ENCODE data around the gene HORMAD2.

Gene HORMAD2

DNA sequence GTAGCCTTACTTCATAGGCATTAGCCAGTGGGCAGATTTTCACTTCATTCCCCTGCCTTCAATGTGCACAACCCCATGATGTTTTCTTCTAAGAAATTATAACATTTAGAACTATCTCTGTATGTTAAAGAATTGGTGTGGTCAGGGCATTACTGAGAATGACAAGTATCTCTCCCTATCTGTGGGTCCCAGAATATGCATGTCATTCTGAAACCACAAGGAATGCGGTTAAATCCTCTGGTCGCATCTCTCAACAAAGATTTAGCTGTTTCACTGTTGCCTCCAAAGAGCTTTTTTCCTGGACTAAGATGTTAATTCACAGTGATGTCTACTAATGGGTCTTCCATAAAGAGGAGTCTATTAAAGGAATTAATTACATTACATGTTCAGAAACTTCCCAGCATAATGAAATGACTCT, 103.6 kb downstream of the HORMAD2 start:
- no peak for TF ChIP-seq USF1 (IDR thresholded peaks at IDR 0.05)
- TF ChIP-seq, protein P1, sequence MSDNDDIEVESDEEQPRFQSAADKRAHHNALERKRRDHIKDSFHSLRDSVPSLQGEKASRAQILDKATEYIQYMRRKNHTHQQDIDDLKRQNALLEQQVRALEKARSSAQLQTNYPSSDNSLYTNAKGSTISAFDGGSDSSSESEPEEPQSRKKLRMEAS (IDR thresholded peaks at IDR 0.05), result no peak
- TF ChIP-seq ZBTB7A (IDR thresholded peaks at IDR 0.05; ENCODE audit: low read depth), result no peak
- no peak for TF ChIP-seq CEBPB (IDR thresholded peaks at IDR 0.05)
- no peak for TF ChIP-seq TCF12 (IDR thresholded peaks at IDR 0.05; ENCODE audit: low read depth)
- TF ChIP-seq EP300 (IDR thresholded peaks at IDR 0.05; ENCODE audit: borderline replicate concordance), result no peak
- no peak for TF ChIP-seq TAF1 (IDR thresholded peaks at IDR 0.05; ENCODE audit: low read depth)
- no peak for TF ChIP-seq EGR1 (IDR thresholded peaks at IDR 0.05)
- no peak for TF ChIP-seq REST (IDR thresholded peaks at IDR 0.05; ENCODE audit: low read depth)
- TF ChIP-seq TEAD4 (IDR thresholded peaks at IDR 0.05), result no peak
- TF ChIP-seq CREB1 (IDR thresholded peaks at IDR 0.05; ENCODE audit: low read depth), result no peak
- TF ChIP-seq YY1 (IDR thresholded peaks at IDR 0.05; ENCODE audit: low read depth), result no peak
- no peak for TF ChIP-seq NFIC (IDR thresholded peaks at IDR 0.05)
- no peak for TF ChIP-seq FOXM1 (IDR thresholded peaks at IDR 0.05; ENCODE audit: borderline replicate concordance, low read depth)
- no peak for TF ChIP-seq RAD21 (IDR thresholded peaks at IDR 0.05; ENCODE audit: low read depth)

DNA sequence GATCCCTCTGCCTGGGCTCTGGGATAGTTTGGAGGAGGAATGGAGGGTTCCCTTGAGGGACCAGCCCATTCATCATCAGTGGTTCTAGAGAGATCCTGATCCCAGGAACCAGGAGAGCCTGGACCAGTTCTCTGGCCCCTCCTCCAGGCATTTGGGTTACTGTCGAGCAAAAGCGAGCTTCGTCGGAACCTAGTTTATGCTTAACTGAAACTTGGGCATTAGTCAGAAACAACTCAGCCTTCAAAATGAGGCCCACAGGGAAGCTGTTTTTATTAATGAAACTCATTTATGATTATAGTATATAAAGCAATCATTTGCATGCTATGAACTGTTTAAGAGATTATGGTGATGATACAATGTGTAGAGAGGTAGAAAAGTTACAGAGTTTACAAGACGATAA, 104.9 kb downstream of the HORMAD2 start:
- TF ChIP-seq USF1 (IDR thresholded peaks at IDR 0.05) (no peak), TCF12 (IDR thresholded peaks at IDR 0.05; ENCODE audit: low read depth) (no peak), NFIC (IDR thresholded peaks at IDR 0.05) (no peak), YY1 (IDR thresholded peaks at IDR 0.05; ENCODE audit: low read depth) (no peak), CEBPB (IDR thresholded peaks at IDR 0.05) (no peak), TAF1 (IDR thresholded peaks at IDR 0.05; ENCODE audit: low read depth) (no peak), ZBTB7A (IDR thresholded peaks at IDR 0.05; ENCODE audit: low read depth) (no peak), CREB1 (IDR thresholded peaks at IDR 0.05; ENCODE audit: low read depth) (no peak), TEAD4 (IDR thresholded peaks at IDR 0.05) (no peak), EGR1 (IDR thresholded peaks at IDR 0.05) (no peak), FOXM1 (IDR thresholded peaks at IDR 0.05; ENCODE audit: borderline replicate concordance, low read depth) (no peak), RAD21 (IDR thresholded peaks at IDR 0.05; ENCODE audit: low read depth) (no peak), EP300 (IDR thresholded peaks at IDR 0.05; ENCODE audit: borderline replicate concordance) (no peak)
- TF ChIP-seq, protein P1 (IDR thresholded peaks at IDR 0.05), result no peak

DNA sequence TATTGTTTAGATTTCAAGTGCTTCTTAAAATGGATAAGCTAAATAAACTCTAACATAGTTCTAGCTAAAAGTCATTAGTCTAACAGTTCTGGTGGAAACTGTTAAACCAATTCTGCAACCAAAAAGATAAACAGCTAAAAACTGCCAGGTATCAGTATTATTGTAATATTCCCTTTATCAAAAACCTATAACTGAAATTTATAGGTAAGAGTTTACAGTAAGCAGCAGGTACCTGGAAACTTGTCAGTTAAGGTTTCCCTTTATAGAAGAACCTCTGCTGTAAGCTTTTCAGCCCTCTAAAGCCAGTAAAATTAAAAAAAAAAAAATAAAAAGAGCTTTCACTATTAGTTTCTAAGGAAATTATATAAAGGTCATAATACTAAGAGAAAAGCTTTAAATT, 105.3 kb downstream of the HORMAD2 start:
- TF ChIP-seq NFIC (IDR thresholded peaks at IDR 0.05) (no peak), USF1 (IDR thresholded peaks at IDR 0.05) (no peak), YY1 (IDR thresholded peaks at IDR 0.05; ENCODE audit: low read depth) (no peak), CEBPB (IDR thresholded peaks at IDR 0.05) (no peak), ZBTB7A (IDR thresholded peaks at IDR 0.05; ENCODE audit: low read depth) (no peak), FOXM1 (IDR thresholded peaks at IDR 0.05; ENCODE audit: borderline replicate concordance, low read depth) (no peak), TEAD4 (IDR thresholded peaks at IDR 0.05) (no peak)

DNA sequence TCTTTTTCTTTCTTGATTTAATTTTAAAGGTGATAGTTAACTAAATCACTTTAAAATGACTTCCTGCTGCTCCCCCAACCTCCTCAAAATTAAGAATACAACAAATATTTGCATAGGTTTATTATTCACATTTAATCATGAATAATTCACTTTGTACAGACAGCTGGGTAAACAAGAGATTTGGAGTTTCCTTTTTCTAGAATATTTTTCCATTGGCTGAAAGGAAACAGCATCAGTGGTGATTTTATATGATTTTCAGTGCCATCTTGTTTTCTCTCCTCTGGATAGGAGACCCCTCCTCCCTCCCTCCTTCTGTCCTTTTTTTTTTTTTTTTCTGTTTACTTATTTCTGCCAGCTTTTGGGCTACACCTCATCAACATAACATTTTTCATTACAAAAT, 105.8 kb downstream of the HORMAD2 start:
- TF ChIP-seq RAD21 (IDR thresholded peaks at IDR 0.05; ENCODE audit: low read depth), result no peak
- TF ChIP-seq EGR1 (IDR thresholded peaks at IDR 0.05), result no peak
- no peak for TF ChIP-seq TEAD4 (IDR thresholded peaks at IDR 0.05)
- no peak for TF ChIP-seq YY1 (IDR thresholded peaks at IDR 0.05; ENCODE audit: low read depth)
- TF ChIP-seq USF1 (IDR thresholded peaks at IDR 0.05), result no peak

GRCh38 chr22:30186510-30186909, 106.2 kb downstream of the HORMAD2 start:
- TF ChIP-seq YY1 (IDR thresholded peaks at IDR 0.05; ENCODE audit: low read depth) (no peak), TAF1 (IDR thresholded peaks at IDR 0.05; ENCODE audit: low read depth) (no peak), CEBPB (IDR thresholded peaks at IDR 0.05) (no peak)

GRCh38 chr22:30187094-30187493, 106.8 kb downstream of the HORMAD2 start:
- TF ChIP-seq USF1 (IDR thresholded peaks at IDR 0.05) (no peak), CEBPB (IDR thresholded peaks at IDR 0.05) (no peak), TCF12 (IDR thresholded peaks at IDR 0.05; ENCODE audit: low read depth) (no peak), REST (IDR thresholded peaks at IDR 0.05; ENCODE audit: low read depth) (no peak), ZBTB7A (IDR thresholded peaks at IDR 0.05; ENCODE audit: low read depth) (no peak), EGR1 (IDR thresholded peaks at IDR 0.05) (no peak)
- TF ChIP-seq, protein P1 (IDR thresholded peaks at IDR 0.05), result no peak
